Cardiac muscle cell (in vitro differentiated cells and primary cell): Measurements from ENCODE around the gene EXOC4. TPM values are rescaled to one million over a fixed set of nuclear protein-coding genes. Genes with fewer than 3 reads are reported as not detected.

Source experiments
- DNase-seq, 2 donors: peaks; one replicate each; pipeline versions ENCODE4 v3.0.0 to v3.0.0-alpha.2; 2010 to 2017; ENCODE audit warnings: low read depth in 1 of 2, low spot score in 1 of 2
- H3K27ac ChIP-seq: fragments of 200-600 bp; sonication (generic); 2 replicates; pipeline ENCODE4 v1.5.1; 2016
- H3K27me3 ChIP-seq: fragments of 200-600 bp; sonication (generic); 2 replicates; pipeline ENCODE4 v1.6.0; 2016; ENCODE audit warnings: control low read depth
- H3K36me3 ChIP-seq: fragments of 200-600 bp; sonication (generic); 2 replicates; pipeline ENCODE4 v1.5.1; 2016; ENCODE audit warnings: control low read depth
- H3K4me1 ChIP-seq: fragments of 200-600 bp; sonication (generic); 2 replicates; pipeline ENCODE4 v1.8.1; 2017; ENCODE audit warnings: low read depth, mild to moderate bottlenecking, mixed run types
- H3K4me3 ChIP-seq: fragments of 200-600 bp; sonication (generic); 2 replicates; pipeline ENCODE4 v1.5.1; 2016; ENCODE audit warnings: mild to moderate bottlenecking
- H3K9me3 ChIP-seq: fragments of 200-600 bp; sonication (generic); 2 replicates; pipeline ENCODE4 v1.5.1; 2017; ENCODE audit warnings: low read depth, mild to moderate bottlenecking, control low read depth
- CTCF ChIP-seq: IDR thresholded peaks from 2 replicates; pipeline ENCODE4 v1.5.1; 2012; ENCODE audit warnings: low read depth, mild to moderate bottlenecking, low read length
- polyA plus RNA-seq: library from polyadenylated mRNA; unstranded; fragments of >200 nt; fragmentation: Nextera tagmentation; extraction: Ambion mirVana; gene quantifications from 2 replicates; pipeline ENCODE4 v1.2.1, GENCODE V29; 2016
- total RNA-seq: library from RNA; depleted of rRNA; stranded (reverse); fragments of >200 nt; gene quantifications from 2 replicates; pipeline ENCODE4 v1.2.3, GENCODE V29; 2016

Gene EXOC4
- total and polyA plus RNA-seq, 2 experiments from 2014 or later: 33.6 to 46.0 TPM

GRCh38 chr7:134089446-134089845 is 836.6 kb downstream of the EXOC4 start:
- no peak overlapping the region for H3K4me3 ChIP-seq
- TF ChIP-seq CTCF: no peak
- H3K9me3 ChIP-seq: peaks cover 9% of the 10 kb centered on the region
- H3K27me3 ChIP-seq: no peaks in the 10 kb centered on the region
- H3K27ac ChIP-seq: no peak overlapping the region
- no peak for DNase-seq
- H3K4me1 ChIP-seq: no peaks in the 10 kb centered on the region
- H3K36me3 ChIP-seq: no peaks in the 10 kb centered on the region

GRCh38 chr7:134098072-134098471 is 845.2 kb downstream of the EXOC4 start:
- H3K4me1 ChIP-seq: no peaks in the 10 kb centered on the region
- no peak for TF ChIP-seq CTCF
- H3K36me3 ChIP-seq: no peaks in the 10 kb centered on the region
- H3K27me3 ChIP-seq: no peaks in the 10 kb centered on the region
- no peak overlapping the region for H3K27ac ChIP-seq
- no peak for DNase-seq
- no peaks in the 10 kb centered on the region for H3K9me3 ChIP-seq
- no peak overlapping the region for H3K4me3 ChIP-seq

- Histone ChIP-seq H3K27ac (no peak overlapping the region), H3K27me3 (no peaks in the 10 kb centered on the region), H3K36me3 (no peaks in the 10 kb centered on the region), H3K4me3 (no peak overlapping the region), H3K4me1 (no peaks in the 10 kb centered on the region), H3K9me3 (no peaks in the 10 kb centered on the region)
- no peak for DNase-seq
- no peak for TF ChIP-seq CTCF
Observed at GRCh38 chr7:134101716-134102115, 848.8 kb downstream of the EXOC4 start.

GRCh38 chr7:134104166-134104565 is 851.3 kb downstream of the EXOC4 start:
- H3K36me3 ChIP-seq: no peaks in the 10 kb centered on the region
- TF ChIP-seq CTCF: no peak

GRCh38 chr7:134105841-134106240 is 853.0 kb downstream of the EXOC4 start:
- Histone ChIP-seq H3K36me3 (no peaks in the 10 kb centered on the region), H3K27ac (no peak overlapping the region), H3K27me3 (no peaks in the 10 kb centered on the region), H3K4me1 (no peaks in the 10 kb centered on the region), H3K4me3 (no peak overlapping the region), H3K9me3 (no peaks in the 10 kb centered on the region)
- DNase-seq: no peak
- TF ChIP-seq CTCF: no peak

More at GRCh38 chr7:134104166-134104565, 851.3 kb downstream of the EXOC4 start:
- H3K27ac ChIP-seq: no peak overlapping the region
- H3K4me1 ChIP-seq: no peaks in the 10 kb centered on the region
- H3K9me3 ChIP-seq: no peaks in the 10 kb centered on the region
- no peak for DNase-seq
- H3K27me3 ChIP-seq: no peaks in the 10 kb centered on the region
- no peak overlapping the region for H3K4me3 ChIP-seq

GRCh38 chr7:134108802-134109201 is 855.9 kb downstream of the EXOC4 start:
- peak; percentile 5 for TF ChIP-seq CTCF

More at GRCh38 chr7:134108802-134109201, 855.9 kb downstream of the EXOC4 start:
- H3K4me3 ChIP-seq: no peak overlapping the region
- H3K4me1 ChIP-seq: no peaks in the 10 kb centered on the region
- no peaks in the 10 kb centered on the region for H3K9me3 ChIP-seq
- DNase-seq: peak in 1 of 2 donors; percentile 4
- H3K27ac ChIP-seq: no peak overlapping the region
- H3K36me3 ChIP-seq: no peaks in the 10 kb centered on the region
- no peaks in the 10 kb centered on the region for H3K27me3 ChIP-seq
